EH (cell line): ENCODE data around the gene SEPTIN8.
"Not testable (repeated sequence)": the region's sequence is repeated elsewhere in the genome, so short reads cannot be mapped to it uniquely, and the experiment has no call there.

Source experiments
- DNase-seq: peaks from one replicate; pipeline ENCODE4 v3.0.0-alpha.2; 2015; ENCODE audit warnings: low read depth

SEPTIN8 gene

DNA sequence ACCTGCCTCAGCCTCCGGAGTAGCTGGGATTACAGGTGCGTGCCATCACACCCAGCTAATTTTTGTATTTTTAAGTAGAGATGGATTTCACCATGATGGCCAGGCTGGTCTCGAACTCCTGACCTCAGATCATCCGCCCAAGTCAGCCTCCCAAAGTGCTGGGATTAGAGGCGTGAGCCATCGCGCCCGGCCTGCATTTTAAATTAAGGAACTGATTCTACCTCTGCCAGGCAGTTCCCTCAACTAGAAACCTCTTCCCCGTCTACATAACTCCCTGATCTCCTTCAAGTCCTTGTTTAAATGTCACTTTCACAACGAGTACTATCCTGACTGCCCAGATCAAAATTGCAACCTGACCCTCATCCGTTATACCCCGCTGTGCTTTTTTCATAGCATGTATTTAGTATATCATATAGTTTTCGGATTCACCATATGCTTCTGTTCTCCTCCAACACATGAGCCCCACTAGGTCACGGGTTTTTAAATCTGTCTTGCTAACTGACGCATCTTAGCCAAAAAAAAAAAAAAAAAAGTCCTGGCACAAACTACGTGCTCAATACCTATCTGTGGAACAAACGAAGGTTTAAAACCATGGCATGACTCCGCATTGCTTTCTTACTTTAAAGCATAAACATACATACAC, 35.2 kb upstream of the SEPTIN8 start:
- no peak for DNase-seq

DNA sequence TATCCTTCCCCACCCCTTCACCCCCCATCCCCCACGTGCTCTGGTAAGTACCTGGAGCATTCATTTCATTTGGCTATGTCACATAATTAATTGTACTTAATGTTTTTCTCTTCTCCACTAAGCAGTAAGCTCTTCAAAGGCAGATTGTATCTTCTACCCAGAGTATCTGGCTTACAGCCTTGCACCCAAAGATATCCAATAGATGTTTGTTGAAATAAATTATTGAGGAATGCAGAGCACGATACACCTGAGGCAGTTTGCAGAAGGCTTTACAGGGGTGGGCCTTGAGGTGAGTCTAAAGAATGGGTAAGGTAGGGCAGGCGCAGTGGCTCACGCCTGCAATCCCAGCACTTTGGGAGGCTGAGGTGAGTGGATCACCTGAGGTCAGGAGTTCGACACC, 33.6 kb upstream of the SEPTIN8 start:
- no peak for DNase-seq

GRCh38 chr5:132808866-132809265, 31.8 kb upstream of the SEPTIN8 start:
- DNase-seq = no peak

GRCh38 chr5:132808448-132808847, 31.4 kb upstream of the SEPTIN8 start:
- DNase-seq = no peak

DNA sequence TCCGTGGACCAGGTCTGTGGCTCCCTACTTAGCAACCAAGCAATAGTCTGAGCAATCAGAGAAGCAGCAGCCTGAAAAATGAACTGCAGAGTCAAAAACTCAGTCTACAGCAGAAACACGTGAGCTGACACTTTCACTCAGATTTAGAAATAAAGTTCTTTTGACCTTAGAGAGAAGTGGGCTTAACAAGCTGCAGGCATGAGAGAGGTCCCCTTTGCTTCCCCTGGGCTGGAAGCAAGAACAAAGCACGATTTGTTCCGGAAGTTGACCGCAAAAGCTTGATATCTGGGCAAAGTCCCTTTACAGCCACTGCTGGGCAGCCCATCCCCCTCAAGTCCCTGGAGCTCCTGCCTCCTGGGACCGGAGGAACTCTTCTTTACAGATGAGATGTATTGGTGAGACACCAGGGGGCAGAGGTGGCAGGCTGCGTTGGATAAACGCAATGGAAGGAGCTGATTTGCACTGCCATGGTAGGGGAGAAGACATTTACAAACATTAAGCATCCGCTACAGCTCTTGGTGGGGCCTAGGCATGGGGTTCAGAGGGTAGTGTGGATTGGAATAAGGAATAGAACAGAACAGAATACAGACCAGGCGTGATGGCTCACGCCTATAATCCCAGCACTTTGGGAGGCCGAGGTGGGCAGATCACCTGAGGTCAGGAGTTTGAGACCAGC, 30.3 kb upstream of the SEPTIN8 start:
- peak; percentile 35 for DNase-seq

DNA sequence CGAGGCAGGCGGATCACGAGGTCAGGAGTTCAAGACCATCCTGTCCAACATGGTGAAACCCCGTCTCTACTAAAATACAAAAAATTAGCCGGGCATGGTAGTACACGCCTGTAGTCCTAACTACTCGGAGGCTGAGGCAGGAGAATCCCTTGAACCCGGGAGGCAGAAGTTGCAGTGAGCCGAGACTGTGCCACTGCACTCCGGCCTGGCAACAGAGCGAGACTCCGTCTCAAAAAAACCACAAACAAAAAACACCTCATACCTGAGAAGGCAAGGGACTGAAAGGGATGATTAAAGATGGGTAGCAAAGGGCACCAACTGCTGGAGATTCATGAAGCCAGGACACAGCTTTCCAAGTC, 29.7 kb upstream of the SEPTIN8 start:
- not testable (repeated sequence) for DNase-seq

GRCh38 chr5:132805872-132806271, 28.8 kb upstream of the SEPTIN8 start:
- DNase-seq = not testable (repeated sequence)

DNA sequence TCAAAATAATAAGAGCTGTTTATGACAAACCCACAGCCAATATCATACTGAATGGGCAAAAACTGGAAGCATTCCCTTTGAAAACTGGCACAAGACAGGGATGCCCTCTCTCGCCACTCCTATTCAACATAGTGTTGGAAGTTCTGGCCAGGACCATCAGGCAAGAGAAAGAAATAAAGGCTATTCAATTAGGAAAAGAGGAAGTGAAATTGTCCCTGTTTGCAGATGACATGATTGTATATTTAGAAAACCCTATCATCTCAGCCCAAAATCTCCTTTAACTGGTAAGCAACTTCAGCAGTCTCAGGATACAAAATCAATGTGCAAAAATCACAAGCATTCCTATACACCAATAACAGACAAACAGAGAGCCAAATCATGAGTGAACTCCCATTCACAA, 27.2 kb upstream of the SEPTIN8 start:
- not testable (repeated sequence) for DNase-seq

GRCh38 chr5:132802685-132803066, 25.6 kb upstream of the SEPTIN8 start:
- DNase-seq = not testable (repeated sequence)

GRCh38 chr5:132802044-132802684, 25.1 kb upstream of the SEPTIN8 start:
- no peak for DNase-seq

- no peak for DNase-seq
Measured at GRCh38 chr5:132800545-132800944, 23.5 kb upstream of the SEPTIN8 start.

DNA sequence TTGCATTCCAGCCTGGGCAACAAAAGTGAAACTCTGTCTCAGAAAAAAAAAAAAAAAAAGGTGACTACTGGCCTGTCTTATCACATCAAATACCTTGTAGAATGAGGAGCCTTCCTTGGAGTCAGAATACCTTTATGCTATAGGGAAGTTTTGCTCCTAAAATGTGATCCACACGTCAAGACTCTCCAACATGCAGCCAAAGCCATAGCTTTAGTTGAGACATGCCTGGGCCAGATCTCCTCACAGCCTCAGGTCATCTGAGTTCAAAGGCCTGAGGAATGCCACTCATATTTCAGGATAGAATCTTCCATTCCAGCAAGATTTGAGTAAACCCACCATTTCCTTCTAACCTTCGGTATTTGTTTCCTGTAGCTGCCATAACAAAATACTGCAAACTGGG, 22.4 kb upstream of the SEPTIN8 start:
- DNase-seq = peak; percentile 47

DNA sequence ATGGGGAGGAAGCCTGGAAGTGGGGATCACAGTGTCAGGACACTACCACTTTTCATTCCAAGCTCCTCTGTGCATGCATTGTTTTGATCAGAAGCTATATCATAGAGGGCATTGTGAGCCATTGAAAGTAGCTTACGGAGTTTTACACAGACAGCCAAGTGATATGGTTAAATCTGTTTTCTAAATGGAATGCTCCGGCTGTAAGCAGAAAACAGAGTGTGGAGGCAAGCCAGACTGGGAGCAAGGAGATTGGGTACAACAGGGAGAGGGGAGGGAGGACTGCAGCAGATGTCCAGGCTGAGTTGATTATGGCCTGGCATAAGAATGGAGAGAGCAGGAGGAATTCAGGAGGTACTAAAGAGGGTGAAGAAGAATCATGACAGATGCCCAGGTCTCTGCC, 20.6 kb upstream of the SEPTIN8 start:
- DNase-seq = no peak

GRCh38 chr5:132791026-132791425, 14.0 kb upstream of the SEPTIN8 start:
- no peak for DNase-seq

DNA sequence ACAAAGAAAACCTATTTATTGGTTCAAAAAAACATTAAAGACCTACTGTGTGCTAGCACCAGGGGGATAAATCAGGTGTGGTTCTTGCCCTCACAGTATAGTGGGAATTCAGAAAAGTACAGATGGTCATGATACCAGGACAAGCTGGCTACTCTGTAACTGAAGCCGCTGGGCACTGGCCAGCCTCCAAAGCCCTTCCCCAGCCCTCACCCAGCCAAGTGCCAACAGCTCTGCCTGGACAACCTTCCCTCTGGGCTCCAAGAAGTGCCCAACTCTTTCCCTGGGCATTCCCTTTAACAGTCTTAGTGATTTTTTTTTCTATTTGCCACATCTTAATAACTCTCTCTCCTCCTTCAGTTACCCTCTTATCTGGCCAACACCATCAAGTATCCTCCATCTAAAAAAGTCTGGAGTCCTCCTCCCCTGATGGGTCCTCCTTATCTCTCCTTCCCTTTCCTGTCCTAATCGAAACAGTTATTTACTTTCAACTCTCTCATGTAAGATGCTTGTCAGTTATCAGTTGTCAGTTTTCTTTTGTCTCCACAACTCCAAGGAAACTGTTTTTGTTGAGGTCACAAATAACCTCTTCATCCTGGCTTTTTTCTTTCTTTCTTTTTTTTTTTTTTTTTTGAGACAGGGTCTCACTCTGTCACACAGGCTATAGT, 13.3 kb upstream of the SEPTIN8 start:
- DNase-seq = no peak

DNA sequence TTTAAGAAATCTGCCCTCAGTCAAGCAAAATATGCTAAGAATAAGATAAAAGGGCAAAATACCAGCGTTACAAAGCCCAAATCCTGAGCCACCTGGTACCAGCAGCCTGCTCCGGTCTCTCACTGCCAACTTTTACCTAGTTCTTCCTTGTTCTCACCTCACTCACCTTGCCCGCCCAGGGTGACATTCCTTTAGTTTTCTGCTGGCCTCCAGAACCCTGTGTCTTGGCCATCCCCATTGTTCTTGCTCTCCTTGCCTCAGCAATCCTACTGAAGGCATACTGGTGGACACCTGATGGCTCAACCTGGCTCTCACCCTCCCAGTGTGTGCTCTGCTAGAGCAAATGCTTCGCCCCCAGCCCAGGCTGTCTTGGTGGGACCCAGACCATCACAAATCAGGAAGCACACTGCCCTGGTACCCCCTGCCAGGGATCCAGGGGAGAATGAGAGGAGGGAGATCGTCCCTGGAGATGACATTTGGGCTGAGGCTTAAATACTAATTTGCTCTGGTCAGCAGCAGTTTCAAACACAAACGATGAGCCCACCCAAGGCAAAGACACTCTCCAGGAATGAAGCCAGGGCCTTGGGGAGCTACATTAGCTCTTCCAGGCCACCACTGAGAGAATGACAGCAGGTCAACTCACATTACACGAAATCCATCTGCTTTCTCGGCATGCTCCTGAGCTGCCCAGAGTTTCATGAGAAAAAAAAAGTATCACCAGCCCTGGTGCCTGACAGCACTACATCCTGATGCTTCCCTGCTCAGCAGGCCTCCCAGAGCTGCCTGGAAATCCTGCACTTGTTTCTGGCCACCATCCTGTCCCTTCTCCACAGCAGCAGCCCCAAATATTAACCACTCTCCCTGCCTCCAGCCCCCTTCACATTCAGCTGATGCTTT, 12.2 kb upstream of the SEPTIN8 start:
- DNase-seq = no peak

GRCh38 chr5:132788508-132788907, 11.5 kb upstream of the SEPTIN8 start:
- no peak for DNase-seq

DNA sequence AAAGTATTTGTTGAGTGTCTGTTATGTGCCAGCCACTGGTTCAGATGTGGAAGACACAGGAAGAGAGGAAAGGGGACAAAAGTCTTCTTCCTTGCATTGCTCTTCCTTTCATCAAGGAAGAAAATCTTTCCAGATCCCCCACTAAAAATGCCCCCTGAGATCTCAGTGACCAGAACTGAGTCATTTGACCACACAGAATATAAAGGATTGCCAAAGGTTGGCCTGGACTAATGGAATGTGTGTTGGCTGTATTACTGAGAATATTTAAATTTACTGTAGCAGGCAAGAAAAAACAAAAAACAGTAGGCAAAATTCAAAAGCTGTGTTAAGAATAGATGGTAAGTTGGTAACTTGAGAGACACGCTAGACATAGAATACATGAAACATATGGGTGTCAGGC, 10.0 kb upstream of the SEPTIN8 start:
- DNase-seq = peak; percentile 73

- no peak for DNase-seq
Measured at GRCh38 chr5:132785864-132786263, 8.8 kb upstream of the SEPTIN8 start.

DNA sequence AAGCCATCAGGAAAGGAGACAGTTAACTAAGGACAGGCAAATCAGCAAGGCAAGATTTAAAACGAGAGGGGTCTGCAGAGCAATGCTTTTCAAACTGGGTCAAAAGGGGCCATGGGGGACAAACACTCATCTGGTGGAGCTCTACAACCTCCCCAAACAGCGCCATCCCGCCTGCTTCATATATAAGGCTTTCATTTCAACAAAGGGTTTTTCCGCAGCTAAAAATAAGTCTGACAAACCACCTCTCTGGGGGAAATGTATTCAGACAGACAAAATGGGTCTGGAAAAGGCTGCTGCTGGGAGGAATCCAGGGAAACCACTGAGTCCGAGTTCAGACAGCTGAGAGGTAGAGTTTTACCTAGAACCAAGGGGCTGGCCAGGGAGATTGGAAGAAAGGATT, 8.3 kb upstream of the SEPTIN8 start:
- no peak for DNase-seq

DNA sequence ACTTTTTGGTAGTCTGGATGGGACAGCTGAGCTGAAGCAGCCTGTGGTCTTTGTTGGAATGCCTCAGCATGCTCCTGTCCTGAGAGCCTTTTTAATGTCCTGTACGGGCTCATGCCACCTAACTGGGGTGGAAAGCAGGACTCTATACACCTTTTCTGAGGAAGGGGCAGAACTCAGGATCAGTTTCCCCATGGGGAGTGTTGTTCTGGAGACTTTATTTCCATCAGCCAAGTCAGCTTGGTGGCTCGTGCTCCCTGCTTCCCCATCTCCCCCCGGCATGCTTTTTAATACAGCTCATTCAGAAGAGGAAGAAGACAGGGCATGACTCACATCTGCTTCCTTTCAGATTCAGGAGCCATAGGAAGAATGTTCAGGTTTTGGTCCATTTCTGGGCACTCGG, 5.1 kb upstream of the SEPTIN8 start:
- peak; percentile 79 for DNase-seq

- no peak for DNase-seq
Measured at GRCh38 chr5:132781029-132781428, 4.0 kb upstream of the SEPTIN8 start.
